CD4-positive, alpha-beta memory T cell (primary cell): ENCODE data around the gene XRN2. TPM values are rescaled to one million over a fixed set of nuclear protein-coding genes. Genes with fewer than 3 reads are reported as not detected.

ENCODE experiments used
- CTCF ChIA-PET: fragments of 350-600 bp; sonication (Branson Sonifier 250); formaldehyde crosslinking; loops from one replicate; lab custom pipeline; 2021; ENCODE audit warnings: inconsistent platforms; ENCODE audit not compliant: partially characterized antibody; lab: Charles Lee
- POLR2A ChIA-PET: fragments of 350-600 bp; sonication (Branson Sonifier 250); formaldehyde crosslinking; loops from one replicate; lab custom pipeline; 2021; ENCODE audit not compliant: partially characterized antibody; lab: Charles Lee
- DNase-seq, 5 donors: peaks; one replicate each; pipeline versions ENCODE4 v3.0.0 to v3.0.0-alpha.2; 2020 to 2022; ENCODE audit warnings: mixed read lengths in 1 of 5
- H3K27ac ChIP-seq: one replicate; pipeline ENCODE4 v1.7.0; 2013; ENCODE audit warnings: low read depth, low read length
- H3K27me3 ChIP-seq: 2 replicates; pipeline ENCODE4 v1.7.0; 2013; ENCODE audit warnings: mild to moderate bottlenecking, low read length, moderate library complexity; ENCODE audit not compliant: insufficient read depth
- H3K36me3 ChIP-seq: 2 replicates; pipeline ENCODE4 v1.7.0; 2013; ENCODE audit warnings: mild to moderate bottlenecking, low read length, moderate library complexity; ENCODE audit not compliant: insufficient read depth
- H3K4me1 ChIP-seq: 2 replicates; pipeline ENCODE4 v1.7.0; 2013; ENCODE audit warnings: mild to moderate bottlenecking, low read length, moderate library complexity; ENCODE audit not compliant: insufficient read depth
- H3K4me3 ChIP-seq, 2 donors: one replicate each; pipeline ENCODE4 v1.7.0; 2013; ENCODE audit warnings: low read length in 2 of 2, mild to moderate bottlenecking in 1 of 2
- H3K9me3 ChIP-seq, 2 donors: one replicate each; pipeline ENCODE4 v1.7.0; 2013; ENCODE audit warnings: low read length in 2 of 2, control low read depth in 1 of 2; ENCODE audit not compliant: control insufficient read depth in 1 of 2
- H3K27ac Mint-ChIP-seq, 7 donors: one replicate each; pipeline ENCODE4 v1.8.0; 2020 to 2021; ENCODE audit warnings: mixed read lengths in 7 of 7, mild to moderate bottlenecking in 6 of 7, inconsistent platforms in 3 of 7, moderate library complexity in 3 of 7
- H3K27me3 Mint-ChIP-seq, 2 donors: one replicate each; pipeline ENCODE4 v1.8.0; 2020 to 2021; ENCODE audit warnings: mixed read lengths in 2 of 2
- H3K36me3 Mint-ChIP-seq, 2 donors: one replicate each; pipeline ENCODE4 v1.8.0; 2020 to 2021; ENCODE audit warnings: mixed read lengths in 2 of 2, inconsistent platforms in 1 of 2, mild to moderate bottlenecking in 1 of 2
- H3K4me1 Mint-ChIP-seq, 4 donors: one replicate each; pipeline ENCODE4 v1.8.0; 2020 to 2021; ENCODE audit warnings: mixed read lengths in 4 of 4, mild to moderate bottlenecking in 1 of 4
- H3K4me3 Mint-ChIP-seq, 8 donors: one replicate each; pipeline ENCODE4 v1.8.0; 2020 to 2021; ENCODE audit warnings: mixed read lengths in 8 of 8, mild to moderate bottlenecking in 7 of 8, moderate library complexity in 6 of 8, inconsistent platforms in 3 of 8
- H3K9me3 Mint-ChIP-seq, 8 donors: one replicate each; pipeline ENCODE4 v1.8.0; 2020 to 2021; ENCODE audit warnings: mixed read lengths in 8 of 8, mild to moderate bottlenecking in 5 of 8, inconsistent platforms in 3 of 8, moderate library complexity in 1 of 8
- intact Hi-C: fragments of 100-400 bp; cut with micrococcal nuclease; formaldehyde crosslinking; loops from one replicate; pipeline ENCODE4 v1.15.1; 2023
- polyA plus RNA-seq, 2 donors: library from polyadenylated mRNA; unstranded; fragments of 300-500 nt; fragmentation: Illumina TruSeq; gene quantifications; one replicate each; pipeline ENCODE4 v1.2.3, GENCODE V29; 2021
- total RNA-seq, 2 experiments: library from RNA; stranded (reverse); gene quantifications; one replicate each; pipeline ENCODE4 v1.2.3, GENCODE V29; 2021

XRN2 gene
- total and polyA plus RNA-seq, 4 experiments from 2014 or later: 52.8 to 80.3 (median 64.6) TPM

GRCh38 chr20:21371193-21371592 is 68.1 kb downstream of the XRN2 start:
- H3K4me1 Mint-ChIP-seq: peaks cover 6 to 22% (median 7%) of the 10 kb centered on the region in 4 donors
- Histone ChIP-seq H3K36me3 (peaks cover 21% of the 10 kb centered on the region), H3K4me3 (no peak overlapping the region), H3K27ac (no peak overlapping the region), H3K4me1 (no peaks in the 10 kb centered on the region), H3K27me3 (no peaks in the 10 kb centered on the region), H3K9me3 (no peaks in the 10 kb centered on the region)
- H3K27ac Mint-ChIP-seq: no peak overlapping the region
- DNase-seq: no peak
- no peaks in the 10 kb centered on the region for H3K27me3 Mint-ChIP-seq
- no peak overlapping the region for H3K4me3 Mint-ChIP-seq
- POLR2A ChIA-PET: no interaction called here
- CTCF ChIA-PET: interaction anchor here (0.6 to 1.7 kb wide), 3 partner anchors 113 to 136 kb away, joined by 3 to 11 read pairs (median 5); no protein-coding TSS in a partner anchor
- peaks cover 40 to 61% of the 10 kb centered on the region in 2 donors for H3K36me3 Mint-ChIP-seq
- H3K9me3 Mint-ChIP-seq: no peaks in the 10 kb centered on the region
- intact Hi-C loops: no loop called here

- ChIA-PET CTCF (interaction anchor here (1.3 to 1.7 kb wide), 2 partner anchors 133 to 137 kb away, joined by 5 to 11 read pairs; no protein-coding TSS in a partner anchor), POLR2A (no interaction called here)
- Mint-ChIP-seq H3K36me3 (peaks cover 38 to 61% of the 10 kb centered on the region in 2 donors), H3K4me1 (peaks cover 6 to 26% (median 11%) of the 10 kb centered on the region in 4 donors), H3K27ac (no peak overlapping the region), H3K4me3 (no peak overlapping the region), H3K9me3 (no peaks in the 10 kb centered on the region), H3K27me3 (no peaks in the 10 kb centered on the region)
- Histone ChIP-seq H3K9me3 (no peaks in the 10 kb centered on the region), H3K4me3 (no peak overlapping the region), H3K27me3 (no peaks in the 10 kb centered on the region), H3K36me3 (peaks cover 16% of the 10 kb centered on the region), H3K27ac (no peak overlapping the region), H3K4me1 (no peaks in the 10 kb centered on the region)
- DNase-seq: no peak
- intact Hi-C loops: no loop called here
These were observed 68.9 kb downstream of the XRN2 start for GRCh38 chr20:21372016-21372415.

GRCh38 chr20:21373436-21373835 is 70.3 kb downstream of the XRN2 start:
- Mint-ChIP-seq H3K4me3 (no peak overlapping the region), H3K27ac (peak overlapping the region in 1 of 7 donors; percentile 50), H3K9me3 (no peaks in the 10 kb centered on the region), H3K36me3 (peaks cover 39 to 59% of the 10 kb centered on the region in 2 donors), H3K27me3 (no peaks in the 10 kb centered on the region), H3K4me1 (peaks cover 6 to 31% (median 14%) of the 10 kb centered on the region in 4 donors)
- intact Hi-C loops: no loop called here
- peaks cover 15% of the 10 kb centered on the region for H3K36me3 ChIP-seq
- H3K4me3 ChIP-seq: no peak overlapping the region
- no peaks in the 10 kb centered on the region for H3K9me3 ChIP-seq
- no peak overlapping the region for H3K27ac ChIP-seq
- ChIA-PET POLR2A (no interaction called here), CTCF (interaction anchor here (1.7 kb wide), 1 partner anchor 9 kb away, joined by 4 read pairs; no protein-coding TSS in a partner anchor)
- no peaks in the 10 kb centered on the region for H3K4me1 ChIP-seq
- DNase-seq: no peak
- H3K27me3 ChIP-seq: no peaks in the 10 kb centered on the region

- no peak overlapping the region for H3K4me3 Mint-ChIP-seq
- Histone ChIP-seq H3K9me3 (no peaks in the 10 kb centered on the region), H3K4me1 (no peaks in the 10 kb centered on the region), H3K27ac (no peak overlapping the region), H3K27me3 (no peaks in the 10 kb centered on the region), H3K4me3 (no peak overlapping the region), H3K36me3 (peaks cover 8% of the 10 kb centered on the region)
- peaks cover 52 to 68% of the 10 kb centered on the region in 2 donors for H3K36me3 Mint-ChIP-seq
- H3K9me3 Mint-ChIP-seq: no peaks in the 10 kb centered on the region
- CTCF ChIA-PET: no interaction called here
- POLR2A ChIA-PET: no interaction called here
- peaks cover 0 to 24% (median 13%) of the 10 kb centered on the region in 4 donors for H3K4me1 Mint-ChIP-seq
- intact Hi-C loops: no loop called here
- H3K27ac Mint-ChIP-seq: no peak overlapping the region
- H3K27me3 Mint-ChIP-seq: no peaks in the 10 kb centered on the region
- DNase-seq: no peak
These were observed 73.5 kb downstream of the XRN2 start for GRCh38 chr20:21376626-21377025.

GRCh38 chr20:21377701-21378100 is 74.6 kb downstream of the XRN2 start:
- no peak for DNase-seq
- Histone ChIP-seq H3K4me1 (no peaks in the 10 kb centered on the region), H3K4me3 (no peak overlapping the region), H3K9me3 (no peaks in the 10 kb centered on the region), H3K27ac (no peak overlapping the region), H3K36me3 (peaks cover 13% of the 10 kb centered on the region), H3K27me3 (no peaks in the 10 kb centered on the region)
- no peak overlapping the region for H3K4me3 Mint-ChIP-seq
- ChIA-PET CTCF (interaction anchor here (1.1 kb wide), 1 partner anchor 127 kb away, joined by 3 read pairs; no protein-coding TSS in a partner anchor), POLR2A (no interaction called here)
- H3K27me3 Mint-ChIP-seq: no peaks in the 10 kb centered on the region
- peaks cover 0 to 20% (median 11%) of the 10 kb centered on the region in 4 donors for H3K4me1 Mint-ChIP-seq
- peaks cover 53 to 73% of the 10 kb centered on the region in 2 donors for H3K36me3 Mint-ChIP-seq
- H3K27ac Mint-ChIP-seq: peak overlapping the region in 2 of 7 donors; percentile 23 to 48
- intact Hi-C loops: no loop called here
- H3K9me3 Mint-ChIP-seq: no peaks in the 10 kb centered on the region

- Mint-ChIP-seq H3K9me3 (no peaks in the 10 kb centered on the region), H3K27ac (no peak overlapping the region), H3K4me3 (no peak overlapping the region), H3K27me3 (no peaks in the 10 kb centered on the region), H3K4me1 (peaks cover 0 to 19% (median 11%) of the 10 kb centered on the region in 4 donors), H3K36me3 (peaks cover 57 to 74% of the 10 kb centered on the region in 2 donors)
- Histone ChIP-seq H3K27me3 (no peaks in the 10 kb centered on the region), H3K27ac (no peak overlapping the region), H3K4me1 (no peaks in the 10 kb centered on the region), H3K9me3 (no peaks in the 10 kb centered on the region), H3K4me3 (no peak overlapping the region), H3K36me3 (peaks cover 18% of the 10 kb centered on the region)
- ChIA-PET CTCF (interaction anchor here (1.1 to 1.4 kb wide), 2 partner anchors 127 to 143 kb away, joined by 3 read pairs; no protein-coding TSS in a partner anchor), POLR2A (no interaction called here)
- DNase-seq: no peak
- intact Hi-C loops: no loop called here
These were observed 75.1 kb downstream of the XRN2 start for GRCh38 chr20:21378259-21378658.

- H3K9me3 Mint-ChIP-seq: no peaks in the 10 kb centered on the region
- intact Hi-C loops: no loop called here
- Histone ChIP-seq H3K4me3 (no peak overlapping the region), H3K27me3 (no peaks in the 10 kb centered on the region), H3K36me3 (peaks cover 25% of the 10 kb centered on the region), H3K4me1 (no peaks in the 10 kb centered on the region), H3K27ac (no peak overlapping the region), H3K9me3 (no peaks in the 10 kb centered on the region)
- no peak for DNase-seq
- peaks cover 60 to 80% of the 10 kb centered on the region in 2 donors for H3K36me3 Mint-ChIP-seq
- no peak overlapping the region for H3K4me3 Mint-ChIP-seq
- POLR2A ChIA-PET: interaction anchor here (2.3 kb wide), 1 partner anchor 10 kb away, joined by 7 read pairs; no protein-coding TSS in a partner anchor
- peaks cover 0 to 12% (median 6%) of the 10 kb centered on the region in 4 donors for H3K4me1 Mint-ChIP-seq
- H3K27ac Mint-ChIP-seq: no peak overlapping the region
- CTCF ChIA-PET: interaction anchor here (1.0 to 1.9 kb wide), 2 partner anchors 144 to 146 kb away, joined by 3 to 4 read pairs; no protein-coding TSS in a partner anchor
- H3K27me3 Mint-ChIP-seq: no peaks in the 10 kb centered on the region
These were observed 77.6 kb downstream of the XRN2 start for GRCh38 chr20:21380711-21381110.
